HepG2 (cell line): ENCODE data around the gene FPGS. TPM values are rescaled to one million over a fixed set of nuclear protein-coding genes. Genes with fewer than 3 reads are reported as not detected.

Experiments
- ATAC-seq: fragments of 200-7000 bp; cut with Tn5 transposase; 3 replicates; pipeline ENCODE4 v1.9.1; 2020; ENCODE audit warnings: mild to moderate bottlenecking, moderate library complexity
- BruUV-seq: library from RNA; stranded (reverse); fragments of 400-500 nt; replicated peaks from 2 replicates; lab custom pipeline; 2021; lab: Mats Ljungman, UMichigan
- CTCF ChIA-PET: fragments of 300-600 bp; formaldehyde crosslinking; extraction: SDS; loops from one replicate; lab custom pipeline; 2021; ENCODE audit warnings: low total read pairs, inconsistent platforms, low intra/inter-chr PET ratio; lab: Yijun Ruan, JAX
- POLR2A ChIA-PET: fragments of 350-600 bp; sonication (Branson Sonifier 250); formaldehyde crosslinking; loops from one replicate; lab custom pipeline; 2020; ENCODE audit warnings: antibody characterized with exemption, inconsistent platforms; lab: Yijun Ruan, JAX
- DNase-seq: peaks from one replicate; pipeline ENCODE4 v3.0.0-alpha.2; 2015; ENCODE audit warnings: low spot score
- FAIRE-seq: peaks from 3 replicates; lab custom pipeline; 2011; peaks lifted over from hg19 to GRCh38; lab: Jason Lieb, UNC
- H2AFZ ChIP-seq: one replicate; pipeline ENCODE4 v1.6.1; 2011; ENCODE audit warnings: low read length, inconsistent platforms
- H3K27ac ChIP-seq: fragments of 300-600 bp; 3 replicates; pipeline ENCODE4 v1.8.0; 2011; ENCODE audit warnings: mixed run types, mild to moderate bottlenecking, mixed read lengths, low read length, inconsistent platforms; ENCODE audit not compliant: insufficient read depth; ENCODE audit errors: extremely low read length
- H3K27me3 ChIP-seq, 2 experiments: fragments of 200-600 bp in 1 of 2; 2 replicates in 1 of 2; 3 replicates in 1 of 2; pipeline versions ENCODE4 v1.6.0 to v1.8.0; 2011; ENCODE audit warnings: low read length in 2 of 2, mild to moderate bottlenecking in 2 of 2, moderate library complexity in 2 of 2, inconsistent platforms in 1 of 2; ENCODE audit not compliant: insufficient read depth in 2 of 2, control insufficient read depth in 1 of 2
- H3K36me3 ChIP-seq, 2 experiments: fragments of 200-600 bp in 1 of 2; replicated peaks in 1 of 2; 2 replicates in 1 of 2; 3 replicates in 1 of 2; pipeline versions ENCODE4 v1.5.1 to v1.8.0; 2011; ENCODE audit warnings: low read length in 2 of 2, inconsistent platforms in 1 of 2; ENCODE audit not compliant: insufficient read depth in 2 of 2, control insufficient read depth in 1 of 2
- H3K4me1 ChIP-seq: 2 replicates; pipeline ENCODE4 v1.5.1; 2012; ENCODE audit warnings: low read length, inconsistent platforms; ENCODE audit not compliant: insufficient read depth
- H3K4me2 ChIP-seq: 2 replicates; pipeline ENCODE4 v1.6.0; 2011; ENCODE audit warnings: low read depth, low read length, inconsistent platforms
- H3K4me3 ChIP-seq, 3 experiments: fragments of 200-600 bp in 1 of 3; sonication (generic), shearing (Covaris generic) in 1 of 3; replicated peaks in 1 of 3; 2 replicates each; pipeline ENCODE4 v1.5.1; 2011 to 2016; ENCODE audit warnings: low read length in 3 of 3, inconsistent platforms in 2 of 3, low read depth in 2 of 3, mild to moderate bottlenecking in 2 of 3, control low read depth in 1 of 3, mixed read lengths in 1 of 3; ENCODE audit not compliant: insufficient read depth in 1 of 3
- H3K79me2 ChIP-seq: one replicate; pipeline ENCODE4 v1.6.1; 2011; ENCODE audit warnings: low read length, inconsistent platforms; ENCODE audit not compliant: insufficient read depth
- H3K9ac ChIP-seq: 2 replicates; pipeline ENCODE4 v1.6.0; 2011; ENCODE audit warnings: mild to moderate bottlenecking, low read depth, low read length, inconsistent platforms; ENCODE audit not compliant: insufficient read depth
- H3K9me3 ChIP-seq: 2 replicates; pipeline ENCODE4 v1.5.1; 2012; ENCODE audit warnings: mild to moderate bottlenecking, low read length
- H4K20me1 ChIP-seq: 2 replicates; pipeline ENCODE4 v1.6.0; 2011; ENCODE audit warnings: inconsistent platforms, mild to moderate bottlenecking, low read length, moderate library complexity; ENCODE audit not compliant: insufficient read depth
- ASH2L ChIP-seq: fragments of 300-600, 200-600 bp; sonication (generic); IDR thresholded peaks from 2 replicates; pipeline ENCODE4 v1.7.0; 2017; ENCODE audit warnings: low read depth, mild to moderate bottlenecking, moderate library complexity, mixed read lengths, low read length; ENCODE audit not compliant: insufficient read length
- DDIT3 ChIP-seq: sonication (generic); formaldehyde crosslinking; IDR thresholded peaks from 2 replicates; pipeline ENCODE4 v1.4.0; 2020; ENCODE audit warnings: mild to moderate bottlenecking, missing genetic modification reagents
- FOXO1 ChIP-seq: sonication (generic); formaldehyde crosslinking; IDR thresholded peaks from 2 replicates; pipeline ENCODE4 v1.4.0; 2020; ENCODE audit warnings: missing genetic modification reagents
- FOXP4 ChIP-seq: sonication (generic); formaldehyde crosslinking; IDR thresholded peaks from 2 replicates; pipeline ENCODE4 v1.4.0; 2020; ENCODE audit warnings: missing genetic modification reagents
- HHEX ChIP-seq: IDR thresholded peaks from 2 replicates; pipeline ENCODE4 v1.6.1; 2016; ENCODE audit warnings: control low read depth
- KDM5B ChIP-seq: sonication (generic); formaldehyde crosslinking; IDR thresholded peaks from 2 replicates; pipeline ENCODE4 v1.4.0; 2020; ENCODE audit warnings: missing genetic modification reagents, mild to moderate bottlenecking, borderline replicate concordance
- MEIS1 ChIP-seq: sonication (generic); formaldehyde crosslinking; IDR thresholded peaks from 2 replicates; pipeline ENCODE4 v1.9.0; 2021; ENCODE audit warnings: mild to moderate bottlenecking, missing genetic modification reagents, moderate library complexity, borderline replicate concordance
- MIXL1 ChIP-seq: IDR thresholded peaks from 2 replicates; pipeline ENCODE4 v1.6.1; 2016
- RBM39 ChIP-seq: fragments of 200-400 bp; formaldehyde crosslinking; IDR thresholded peaks from one replicate; pipeline ENCODE4 v1.6.1; 2018; ENCODE audit warnings: antibody characterized with exemption, mild to moderate bottlenecking, low read depth, low read length; ENCODE audit not compliant: poor library complexity, severe bottlenecking
- SATB2 ChIP-seq: sonication (generic); formaldehyde crosslinking; IDR thresholded peaks from 2 replicates; pipeline ENCODE4 v1.5.0; 2020; ENCODE audit warnings: missing genetic modification reagents
- ZFP36L1 ChIP-seq: sonication (generic); formaldehyde crosslinking; IDR thresholded peaks from 2 replicates; pipeline ENCODE4 v1.8.0; 2022; ENCODE audit warnings: mild to moderate bottlenecking, missing genetic modification reagents, moderate library complexity
- ZNF251 ChIP-seq: sonication (generic); formaldehyde crosslinking; IDR thresholded peaks from 2 replicates; pipeline ENCODE4 v1.9.0; 2021; ENCODE audit warnings: mild to moderate bottlenecking, missing genetic modification reagents
- ZNF263 ChIP-seq: sonication (generic); formaldehyde crosslinking; IDR thresholded peaks from 2 replicates; pipeline ENCODE4 v1.4.0; 2020; ENCODE audit warnings: missing genetic modification reagents
- ZNF30 ChIP-seq: sonication (generic); formaldehyde crosslinking; IDR thresholded peaks from 2 replicates; pipeline ENCODE4 v1.5.0; 2020; ENCODE audit warnings: mild to moderate bottlenecking, missing genetic modification reagents
- ZNF350 ChIP-seq: sonication (generic); formaldehyde crosslinking; IDR thresholded peaks from 2 replicates; pipeline ENCODE4 v1.4.0; 2020; ENCODE audit warnings: mild to moderate bottlenecking, low read depth, missing genetic modification reagents, borderline replicate concordance
- ZNF589 ChIP-seq: sonication (generic); formaldehyde crosslinking; conservative IDR thresholded peaks from 2 replicates; pipeline ENCODE4 v1.8.0; 2022; ENCODE audit warnings: mild to moderate bottlenecking, moderate library complexity, missing genetic modification reagents
- ZNF629 ChIP-seq: sonication (generic); formaldehyde crosslinking; conservative IDR thresholded peaks from 2 replicates; pipeline ENCODE4 v1.5.0; 2020; ENCODE audit warnings: missing genetic modification reagents
- ZNF839 ChIP-seq: sonication (generic); formaldehyde crosslinking; IDR thresholded peaks from 2 replicates; pipeline ENCODE4 v1.4.0; 2020; ENCODE audit warnings: missing genetic modification reagents, mild to moderate bottlenecking, borderline replicate concordance
- ZSCAN22 ChIP-seq: sonication (generic); formaldehyde crosslinking; IDR thresholded peaks from 2 replicates; pipeline ENCODE4 v1.4.0; 2020; ENCODE audit warnings: mild to moderate bottlenecking, missing genetic modification reagents
- ZSCAN25 ChIP-seq: sonication (generic); formaldehyde crosslinking; IDR thresholded peaks from 2 replicates; pipeline ENCODE4 v1.8.0; 2022; ENCODE audit warnings: mild to moderate bottlenecking, missing genetic modification reagents
- WGBS: methylation state at CpG from one replicate; pipeline ENCODE4 v1.1.6; 2017; ENCODE audit warnings: low lambda C conversion rate; 5-methylcytosine and 5-hydroxymethylcytosine counted together
- in situ Hi-C: cut with HindIII; loops from 2 replicates; pipeline ENCODE4 v1.10.0; 2017; ENCODE audit warnings: low pct_unique_long_range_greater_than_20kb; ENCODE audit not compliant: extremely low pct_ligation_motif_present
- intact Hi-C: fragments of 100-400 bp; cut with micrococcal nuclease; formaldehyde crosslinking; loops from one replicate; pipeline ENCODE4 v1.10.0; 2022; ENCODE audit not compliant: unreplicated experiment
- polyA plus RNA-seq, 8 experiments: library from polyadenylated mRNA; depleted of rRNA in 3 of 8; stranded (reverse) in 7 of 8; unstranded in 1 of 8; fragments of >200 nt; fragmentation: Illumina TruSeq in 4 of 8; extraction: Trizol in 4 of 8; gene quantifications; 2 replicates each; pipeline versions ENCODE4 v1.2.1 to v1.2.3, GENCODE V29; 2011 to 2016; ENCODE audit warnings: low read depth in 4 of 8, missing spikeins in 1 of 8, mixed read lengths in 1 of 8; ENCODE audit not compliant: insufficient read depth in 1 of 8
- total RNA-seq, 5 experiments: library from RNA; depleted of rRNA; stranded (reverse); fragments of >200 nt; fragmentation: Illumina TruSeq; extraction: Trizol; gene quantifications; 2 replicates each; pipeline ENCODE4 v1.2.3, GENCODE V29; 2016; ENCODE audit warnings: low read depth in 1 of 5

FPGS gene
- total and polyA plus RNA-seq, 2 of the 13 experiments (the other 11 are each of a cell fraction or from before 2014, with no cell fraction given): 35.6 to 36.8 TPM

GRCh38 chr9:127772603-127773002 lies 30.1 kb upstream of the FPGS start:
- Histone ChIP-seq H3K9me3 (no peaks in the 10 kb centered on the region), H3K79me2 (no peaks in the 10 kb centered on the region)
- no TSS peak for BruUV-seq
- intact Hi-C loops: no loop called here
- TF ChIP-seq ZNF30 (CRISPR knock-in tag): no peak
- peak; percentile 64 for TF ChIP-seq ZNF629 (CRISPR knock-in tag)
- TF ChIP-seq, all 625 proteins: peak for 1
- Histone ChIP-seq H3K27ac (no peak overlapping the region), H3K4me1 (peaks cover 9% of the 10 kb centered on the region), H2AFZ (no peak overlapping the region), H3K9ac (no peak overlapping the region), H3K36me3 (no peaks in the 10 kb centered on the region), H3K4me2 (no peak overlapping the region), H3K27me3 (peaks cover 2 to 41% of the 10 kb centered on the region in 2 experiments; a peak in 3 of 5 replicates), H4K20me1 (no peaks in the 10 kb centered on the region), H3K4me3 (no peak overlapping the region)
- DNase-seq: no peak
- WGBS: 63% methylated on average over 5 of the region's 5 CpGs
- in situ Hi-C loops: no loop called here
- ATAC-seq: no peak
- FAIRE-seq: no peak
- ChIA-PET CTCF (no interaction called here), POLR2A (no interaction called here)

GRCh38 chr9:127773272-127773671 lies 29.4 kb upstream of the FPGS start:
- in situ Hi-C loops: no loop called here
- no peaks in the 10 kb centered on the region for H3K79me2 ChIP-seq
- no peaks in the 10 kb centered on the region for H3K9me3 ChIP-seq
- peaks cover 2 to 37% of the 10 kb centered on the region in 2 experiments; a peak in 3 of 5 replicates for H3K27me3 ChIP-seq
- no peaks in the 10 kb centered on the region for H3K36me3 ChIP-seq
- no TSS peak for BruUV-seq
- H3K4me3 ChIP-seq: no peak overlapping the region
- FAIRE-seq (no peak), ATAC-seq (no peak), DNase-seq (no peak)
- CTCF ChIA-PET: no interaction called here
- intact Hi-C loops: no loop called here
- H3K4me1 ChIP-seq: peaks cover 10% of the 10 kb centered on the region
- H3K4me2 ChIP-seq: no peak overlapping the region
- H3K27ac ChIP-seq: no peak overlapping the region
- POLR2A ChIA-PET: no interaction called here
- no peaks in the 10 kb centered on the region for H4K20me1 ChIP-seq
- H2AFZ ChIP-seq: no peak overlapping the region
- H3K9ac ChIP-seq: no peak overlapping the region
- WGBS: 28% methylated on average over 3 of the region's 3 CpGs
- TF ChIP-seq FOXO1 (CRISPR knock-in tag) (no peak), ZNF350 (no peak), ZSCAN22 (CRISPR knock-in tag) (no peak), RBM39 (no peak), ZNF251 (CRISPR knock-in tag) (no peak), ZSCAN25 (CRISPR knock-in tag) (no peak), MEIS1 (CRISPR knock-in tag) (no peak), HHEX (CRISPR knock-in tag) (no peak), SATB2 (CRISPR knock-in tag) (no peak), ZFP36L1 (CRISPR knock-in tag) (no peak), ASH2L (no peak), KDM5B (CRISPR knock-in tag) (no peak), DDIT3 (CRISPR knock-in tag) (no peak), ZNF263 (CRISPR knock-in tag) (no peak), FOXP4 (no peak), ZNF839 (CRISPR knock-in tag) (no peak), MIXL1 (CRISPR knock-in tag) (no peak), ZNF589 (no peak)
